PFSK-1 (cell line): ENCODE results near the gene CUX1.

Experiments
- FOXP2 ChIP-seq: optimal IDR thresholded peaks from 2 replicates; pipeline ENCODE3; 2011; ENCODE audit warnings: borderline replicate concordance, control low read depth, inconsistent platforms; ENCODE audit not compliant: insufficient read depth; ENCODE audit errors: extremely low read length, extremely low read depth
- POLR2AphosphoS5 ChIP-seq: IDR thresholded peaks from 2 replicates; pipeline ENCODE4 v1.6.1; 2012; ENCODE audit warnings: low read depth, mild to moderate bottlenecking, control low read depth, low read length, moderate library complexity
- REST ChIP-seq, 2 experiments: IDR thresholded peaks; 2 replicates each; pipeline versions ENCODE4 v1.6.1 to v1.8.0; 2011 to 2012; ENCODE audit warnings: low read depth in 2 of 2, low read length in 2 of 2, control low read depth in 1 of 2, inconsistent platforms in 1 of 2, mild to moderate bottlenecking in 1 of 2, moderate library complexity in 1 of 2; ENCODE audit not compliant: insufficient read depth in 1 of 2
- SIN3A ChIP-seq: IDR thresholded peaks from 2 replicates; pipeline ENCODE4 v1.6.1; 2012; ENCODE audit warnings: mild to moderate bottlenecking, low read length, moderate library complexity, borderline replicate concordance; ENCODE audit not compliant: insufficient read depth
- TAF1 ChIP-seq: IDR thresholded peaks from 2 replicates; pipeline ENCODE4 v1.6.1; 2012; ENCODE audit warnings: low read length, control low read depth, borderline replicate concordance; ENCODE audit not compliant: insufficient read depth

The CUX1 gene

GRCh38 chr7:101804088-101804963 lies 13.1 kb upstream of the CUX1 start:
- TF ChIP-seq TAF1 (no peak), REST (IDR thresholded peaks at IDR 0.05; ENCODE audit: insufficient read depth in 1 of 2, low read depth in 2 of 2, low read length in 2 of 2) (no peak), SIN3A (no peak), POLR2AphosphoS5 (no peak), FOXP2 (no peak)

GRCh38 chr7:101804967-101805366 lies 12.5 kb upstream of the CUX1 start:
- TF ChIP-seq SIN3A (no peak), FOXP2 (no peak), REST (IDR thresholded peaks at IDR 0.05; ENCODE audit: insufficient read depth in 1 of 2, low read depth in 2 of 2, low read length in 2 of 2) (no peak), POLR2AphosphoS5 (no peak), TAF1 (no peak)

- TF ChIP-seq SIN3A (no peak), POLR2AphosphoS5 (no peak), REST (IDR thresholded peaks at IDR 0.05; ENCODE audit: insufficient read depth in 1 of 2, low read depth in 2 of 2, low read length in 2 of 2) (no peak), FOXP2 (no peak), TAF1 (no peak)
These were observed 4.8 kb upstream of the CUX1 start for GRCh38 chr7:101812595-101812994.

- TF ChIP-seq FOXP2 (no peak), TAF1 (no peak), SIN3A (no peak), REST (IDR thresholded peaks at IDR 0.05; ENCODE audit: insufficient read depth in 1 of 2, low read depth in 2 of 2, low read length in 2 of 2) (no peak), POLR2AphosphoS5 (no peak)
These were observed 3.9 kb upstream of the CUX1 start for GRCh38 chr7:101813402-101814019.
